Esophagus muscularis mucosa (tissue), 4 donors: ENCODE results near the gene TANGO6. TPM values are rescaled to one million over a fixed set of nuclear protein-coding genes. Genes with fewer than 3 reads are reported as not detected.
A peak's percentile ranks its signal among the peaks of the same experiment; 100 is the strongest.

Experiments used
- DNase-seq: peaks from one replicate; pipeline ENCODE4 v3.0.0-alpha.2; 2017; ENCODE audit errors: extremely low spot score
- H3K27ac ChIP-seq, 4 donors: fragments of 200-600 bp; sonication (generic); replicated peaks in 1 of 4; 1 replicate in 3 of 4; 2 replicates in 1 of 4; pipeline ENCODE4 v1.5.1; 2016 to 2019; ENCODE audit warnings: mild to moderate bottlenecking in 1 of 4
- H3K27me3 ChIP-seq, 4 donors: fragments of 200-600 bp; sonication (generic); one replicate each; pipeline versions ENCODE4 v1.5.1 to v1.6.0; 2016 to 2019
- H3K36me3 ChIP-seq, 4 donors: fragments of 200-600 bp; sonication (generic); one replicate each; pipeline ENCODE4 v1.5.1; 2016 to 2019
- H3K4me1 ChIP-seq, 4 donors: fragments of 200-600 bp; sonication (generic); one replicate each; pipeline ENCODE4 v1.5.1; 2016 to 2019
- H3K4me3 ChIP-seq, 4 donors: fragments of 200-600 bp; sonication (generic); 1 replicate in 2 of 4; 2 replicates in 2 of 4; pipeline ENCODE4 v1.5.1; 2016 to 2019; ENCODE audit warnings: mild to moderate bottlenecking in 4 of 4, moderate library complexity in 1 of 4
- H3K9me3 ChIP-seq, 4 donors: fragments of 200-600 bp; sonication (generic); 1 replicate in 3 of 4; 2 replicates in 1 of 4; pipeline ENCODE4 v1.5.1; 2016 to 2019
- CTCF ChIP-seq, 3 experiments: fragments of 200-600 bp in 2 of 3; fragments of 450-650 bp in 1 of 3; sonication (generic) in 2 of 3; IDR thresholded peaks; one replicate each; pipeline ENCODE4 v1.5.1; 2017 to 2019; ENCODE audit warnings: antibody characterized with exemption in 3 of 3, mild to moderate bottlenecking in 2 of 3, moderate library complexity in 1 of 3
- EP300 ChIP-seq: sonication (generic); formaldehyde crosslinking; IDR thresholded peaks from one replicate; pipeline ENCODE4 v1.6.1; 2017; ENCODE audit warnings: antibody characterized with exemption
- POLR2A ChIP-seq: fragments of 450-650 bp; IDR thresholded peaks from one replicate; pipeline ENCODE4 v1.6.1; 2017; ENCODE audit warnings: antibody characterized with exemption, moderate library complexity, mild to moderate bottlenecking, low read depth
- POLR2AphosphoS5 ChIP-seq, 2 donors: sonication (generic); formaldehyde crosslinking; IDR thresholded peaks; one replicate each; pipeline ENCODE4 v1.6.1; 2017; ENCODE audit warnings: antibody characterized with exemption in 2 of 2
- WGBS: methylation state at CpG from one replicate; pipeline ENCODE4 v1.1.5; 2018; 5-methylcytosine and 5-hydroxymethylcytosine counted together
- intact Hi-C: fragments of 100-400 bp; cut with DNase I; formaldehyde crosslinking; loops from one replicate; pipeline ENCODE4 v1.15.1; 2023
- total RNA-seq, 4 donors: library from RNA; depleted of rRNA; stranded (reverse); fragments of >200 nt; gene quantifications; one replicate each; pipeline versions ENCODE4 v1.1.0 to v1.2.1, GENCODE V29; 2016

The TANGO6 gene
- total RNA-seq, 4 donors from 2014 or later: 15.7 to 21.3 (median 18.3) TPM

GRCh38 chr16:69106491-69107315 lies 263.4 kb downstream of the TANGO6 start:
- Histone ChIP-seq H3K4me3 (peak overlapping the region; percentile 61 to 74 (median 66)), H3K27me3 (peaks cover 0 to 35% (median 0%) of the 10 kb centered on the region in 4 donors), H3K27ac (no peak overlapping the region), H3K36me3 (peaks cover 0 to 24% (median 15%) of the 10 kb centered on the region in 4 donors), H3K4me1 (peaks cover 32 to 34% (median 34%) of the 10 kb centered on the region in 4 donors), H3K9me3 (no peaks in the 10 kb centered on the region)
- intact Hi-C loops: no loop called here
- TF ChIP-seq POLR2A (no peak), EP300 (no peak), CTCF (IDR thresholded peaks at IDR 0.05) (no peak), POLR2AphosphoS5 (IDR thresholded peaks at IDR 0.05) (no peak)
- WGBS: 0% methylated on average over 7 of the region's 55 CpGs
- no peak for DNase-seq

GRCh38 chr16:69107316-69107962 lies 264.1 kb downstream of the TANGO6 start:
- Histone ChIP-seq H3K36me3 (peaks cover 0 to 26% (median 15%) of the 10 kb centered on the region in 4 donors), H3K4me1 (peaks cover 32 to 35% (median 34%) of the 10 kb centered on the region in 4 donors), H3K4me3 (peak overlapping the region; percentile 61 to 74 (median 66)), H3K27ac (no peak overlapping the region), H3K27me3 (peaks cover 0 to 35% (median 0%) of the 10 kb centered on the region in 4 donors), H3K9me3 (no peaks in the 10 kb centered on the region)
- intact Hi-C loops: no loop called here
- 2% methylated on average over 25 of the region's 52 CpGs for WGBS
- no peak for DNase-seq
- TF ChIP-seq POLR2AphosphoS5 (IDR thresholded peaks at IDR 0.05) (no peak), POLR2A (no peak), EP300 (no peak), CTCF (IDR thresholded peaks at IDR 0.05) (no peak)

GRCh38 chr16:69108064-69108904 lies 265.0 kb downstream of the TANGO6 start:
- Histone ChIP-seq H3K27ac (no peak overlapping the region), H3K27me3 (peaks cover 0 to 35% (median 0%) of the 10 kb centered on the region in 4 donors), H3K4me3 (peak overlapping the region; percentile 61 to 74 (median 66)), H3K9me3 (no peaks in the 10 kb centered on the region), H3K4me1 (peaks cover 34 to 43% (median 39%) of the 10 kb centered on the region in 4 donors), H3K36me3 (peaks cover 0 to 30% (median 15%) of the 10 kb centered on the region in 4 donors)
- DNase-seq: no peak
- intact Hi-C loops: no loop called here
- TF ChIP-seq POLR2AphosphoS5 (IDR thresholded peaks at IDR 0.05): no peak
- no peak for TF ChIP-seq POLR2A
- 63% methylated on average over 9 of the region's 9 CpGs for WGBS

GRCh38 chr16:69108905-69109252 lies 265.5 kb downstream of the TANGO6 start:
- TF ChIP-seq CTCF (IDR thresholded peaks at IDR 0.05) (no peak), POLR2AphosphoS5 (IDR thresholded peaks at IDR 0.05) (no peak), EP300 (no peak)
- no peak overlapping the region for H3K27ac ChIP-seq
- H3K27me3 ChIP-seq: peaks cover 0 to 35% (median 0%) of the 10 kb centered on the region in 4 donors
- H3K9me3 ChIP-seq: no peaks in the 10 kb centered on the region
- H3K36me3 ChIP-seq: peaks cover 0 to 36% (median 18%) of the 10 kb centered on the region in 4 donors
- H3K4me1 ChIP-seq: peaks cover 34 to 44% (median 39%) of the 10 kb centered on the region in 4 donors
- 90% methylated on average over 2 of the region's 4 CpGs for WGBS
- no peak overlapping the region for H3K4me3 ChIP-seq
- DNase-seq: no peak
- intact Hi-C loops: no loop called here
